GM12874 (cell line): ENCODE data around the gene C1orf74.

Experiments used
- TF ChIP-seq, protein P1 (sequence below): IDR thresholded peaks from 2 replicates; pipeline ENCODE4 v1.5.1; 2011; ENCODE audit warnings: low read depth, mild to moderate bottlenecking, control low read depth, low read length, moderate library complexity; ENCODE audit not compliant: insufficient read depth

The C1orf74 gene

DNA sequence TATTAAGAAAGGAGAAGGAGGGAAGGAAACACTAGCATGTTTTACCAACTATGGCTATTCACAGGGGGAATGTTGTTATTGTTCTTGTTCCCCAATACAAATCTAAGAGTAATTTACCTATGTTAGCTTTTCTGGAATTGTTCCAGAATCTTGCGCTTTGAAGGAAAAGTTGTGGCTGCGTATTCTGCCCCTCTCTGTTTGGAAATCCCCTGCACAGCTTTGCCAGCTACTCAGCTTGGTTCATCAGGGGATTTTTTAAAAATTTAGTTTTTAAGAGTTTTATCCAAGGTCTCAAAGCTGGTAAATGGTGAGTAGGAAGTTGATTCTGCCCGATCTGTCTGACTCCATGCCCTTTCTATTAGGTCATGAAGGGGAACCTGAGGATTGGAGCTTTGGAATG, 31.1 kb upstream of the C1orf74 start:
- TF ChIP-seq, protein P1, sequence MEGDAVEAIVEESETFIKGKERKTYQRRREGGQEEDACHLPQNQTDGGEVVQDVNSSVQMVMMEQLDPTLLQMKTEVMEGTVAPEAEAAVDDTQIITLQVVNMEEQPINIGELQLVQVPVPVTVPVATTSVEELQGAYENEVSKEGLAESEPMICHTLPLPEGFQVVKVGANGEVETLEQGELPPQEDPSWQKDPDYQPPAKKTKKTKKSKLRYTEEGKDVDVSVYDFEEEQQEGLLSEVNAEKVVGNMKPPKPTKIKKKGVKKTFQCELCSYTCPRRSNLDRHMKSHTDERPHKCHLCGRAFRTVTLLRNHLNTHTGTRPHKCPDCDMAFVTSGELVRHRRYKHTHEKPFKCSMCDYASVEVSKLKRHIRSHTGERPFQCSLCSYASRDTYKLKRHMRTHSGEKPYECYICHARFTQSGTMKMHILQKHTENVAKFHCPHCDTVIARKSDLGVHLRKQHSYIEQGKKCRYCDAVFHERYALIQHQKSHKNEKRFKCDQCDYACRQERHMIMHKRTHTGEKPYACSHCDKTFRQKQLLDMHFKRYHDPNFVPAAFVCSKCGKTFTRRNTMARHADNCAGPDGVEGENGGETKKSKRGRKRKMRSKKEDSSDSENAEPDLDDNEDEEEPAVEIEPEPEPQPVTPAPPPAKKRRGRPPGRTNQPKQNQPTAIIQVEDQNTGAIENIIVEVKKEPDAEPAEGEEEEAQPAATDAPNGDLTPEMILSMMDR: no peak

- TF ChIP-seq, protein P1: no peak
Observed at GRCh38 chr1:209813902-209814301, 29.5 kb upstream of the C1orf74 start.

DNA sequence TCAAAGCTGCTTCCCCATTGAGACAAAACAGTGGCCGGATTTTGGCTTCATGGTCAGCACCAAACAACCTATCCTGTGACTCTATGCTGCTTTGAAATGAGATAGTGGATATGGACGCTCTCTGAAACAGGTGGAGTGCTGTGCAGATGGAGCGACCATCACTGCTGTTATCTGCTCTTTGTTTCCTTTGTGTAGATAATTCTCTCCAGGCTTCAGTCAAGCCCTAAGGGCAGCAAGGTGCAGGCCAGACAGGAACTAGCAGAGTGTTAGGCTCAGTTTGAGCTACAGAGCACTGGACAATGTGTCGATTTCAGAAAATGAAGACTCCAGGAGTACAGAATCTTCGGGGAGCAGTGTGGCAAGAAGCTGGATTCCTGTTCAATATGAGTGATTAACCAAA, 26.4 kb upstream of the C1orf74 start:
- TF ChIP-seq, protein P1: no peak

- TF ChIP-seq, protein P1: no peak
Observed at GRCh38 chr1:209809611-209810010, 25.3 kb upstream of the C1orf74 start.

- TF ChIP-seq, protein P1: no peak
Observed at GRCh38 chr1:209808059-209808581, 23.8 kb upstream of the C1orf74 start.

DNA sequence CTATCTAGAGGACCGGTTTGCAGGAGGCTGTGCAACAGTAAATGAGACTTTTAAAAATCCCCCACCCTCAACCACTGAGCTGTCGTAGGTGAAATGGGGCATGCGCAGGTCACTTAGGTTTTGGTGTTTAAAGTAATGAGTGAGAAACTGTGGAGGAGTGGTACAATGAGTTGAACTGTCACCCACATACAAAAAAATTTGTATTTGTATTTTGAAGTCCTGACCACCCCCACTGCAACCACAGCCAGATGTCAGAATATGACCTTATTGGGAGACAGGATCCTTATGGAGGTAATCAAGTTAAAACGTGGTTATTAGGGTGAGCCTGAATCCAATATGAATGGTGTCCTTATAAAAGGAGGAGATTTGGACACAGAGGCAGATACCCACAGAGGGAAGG, 23.1 kb upstream of the C1orf74 start:
- TF ChIP-seq, protein P1: no peak

- TF ChIP-seq, protein P1: no peak
Observed at GRCh38 chr1:209805875-209806760, 21.8 kb upstream of the C1orf74 start, which contains the start of gene IRF6. Gene IRF6 (minus strand): TSS chr1:209806142. CDS start chr1:209801413, 4,729 bp downstream.
